A549 (cell line): Measurements from ENCODE around the gene MB21D2. TPM values are rescaled to one million over a fixed set of nuclear protein-coding genes. Genes with fewer than 3 reads are reported as not detected.
A peak's percentile ranks its signal among the peaks of the same experiment; 100 is the strongest.
"Not testable (repeated sequence)": the region's sequence is repeated elsewhere in the genome, so short reads cannot be mapped to it uniquely, and the experiment has no call there.

Experiments
- ATAC-seq, 2 experiments: fragments of 200-7000 bp in 1 of 2; fragments of >200 bp in 1 of 2; cut with Nextera tagmentation in 1 of 2; cut with Tn5 transposase in 1 of 2; 3 replicates each; pipeline versions ENCODE4 v1.8.0 to v1.9.1; 2018 to 2020; ENCODE audit warnings: mild to moderate bottlenecking in 1 of 2, moderate library complexity in 1 of 2
- CTCF ChIA-PET: fragments of 300-600 bp; sonication (Branson Sonifier 250); formaldehyde crosslinking; extraction: SDS; loops from one replicate; lab custom pipeline; 2021; ENCODE audit warnings: antibody characterized with exemption, inconsistent platforms; lab: Yijun Ruan, JAX
- POLR2A ChIA-PET: fragments of 350-600 bp; formaldehyde crosslinking; extraction: SDS; loops from one replicate; lab custom pipeline; 2021; ENCODE audit warnings: antibody characterized with exemption, inconsistent platforms; lab: Yijun Ruan, JAX
- DNase-seq, 2 experiments: peaks; one replicate each; pipeline versions ENCODE4 v3.0.0 to v3.0.0-alpha.2; 2011 to 2016; ENCODE audit warnings: low read depth in 1 of 2, low spot score in 1 of 2
- FAIRE-seq: peaks from 2 replicates; lab custom pipeline; 2011; peaks lifted over from hg19 to GRCh38; lab: Jason Lieb, UNC
- H3K27ac ChIP-seq, 2 experiments: fragments of >200 bp; sonication (Bioruptor Twin); formaldehyde crosslinking; 3 replicates each; pipeline ENCODE4 v1.5.1; 2016 to 2017
- H3K4me1 ChIP-seq: fragments of >200 bp; sonication (Bioruptor Twin); formaldehyde crosslinking; 3 replicates; pipeline ENCODE4 v1.6.1; 2016
- H3K4me2 ChIP-seq: fragments of >200 bp; sonication (Bioruptor Twin); formaldehyde crosslinking; 3 replicates; pipeline ENCODE4 v1.6.1; 2016
- H3K4me3 ChIP-seq: fragments of >200 bp; sonication (Bioruptor Twin); formaldehyde crosslinking; 3 replicates; pipeline ENCODE4 v1.5.1; 2016
- H3K9me3 ChIP-seq: fragments of >200 bp; sonication (Bioruptor Twin); formaldehyde crosslinking; 3 replicates; pipeline ENCODE4 v1.6.1; 2016
- ATOH8 ChIP-seq: fragments of 250-450 bp; sonication (Bioruptor Pico); IDR thresholded peaks from 2 replicates; pipeline ENCODE4 v1.5.0; 2020; ENCODE audit warnings: low read depth, mild to moderate bottlenecking, moderate library complexity
- CBX8 ChIP-seq: fragments of 200-600 bp; sonication (generic); IDR thresholded peaks from 2 replicates; pipeline ENCODE4 v1.6.1; 2016
- FOSL2 ChIP-seq, 2 experiments: fragments of 450-650 bp in 1 of 2; fragments of >200 bp in 1 of 2; sonication (Bioruptor Twin) in 1 of 2; formaldehyde crosslinking; IDR thresholded peaks; 2 replicates each; pipeline versions ENCODE4 v1.5.0 to v1.6.1; 2016 to 2020; ENCODE audit warnings: mild to moderate bottlenecking in 1 of 2, moderate library complexity in 1 of 2
- HOXA7 ChIP-seq: fragments of 250-450 bp; sonication (Bioruptor Pico); IDR thresholded peaks from 2 replicates; pipeline ENCODE4 v1.5.0; 2020; ENCODE audit warnings: mild to moderate bottlenecking, moderate library complexity
- HOXB13 ChIP-seq: fragments of 250-450 bp; sonication (Bioruptor Pico); IDR thresholded peaks from 2 replicates; pipeline ENCODE4 v1.5.0; 2020; ENCODE audit warnings: low read depth, mild to moderate bottlenecking, moderate library complexity
- HOXB5 ChIP-seq: fragments of 250-450 bp; sonication (Bioruptor Pico); IDR thresholded peaks from 2 replicates; pipeline ENCODE4 v1.5.0; 2020; ENCODE audit warnings: mild to moderate bottlenecking, moderate library complexity
- JUN ChIP-seq, 2 experiments: fragments of >200 bp; sonication (Bioruptor Twin); formaldehyde crosslinking; IDR thresholded peaks; 2 replicates in 1 of 2; 3 replicates in 1 of 2; pipeline ENCODE4 v1.6.1; 2016 to 2017
- MAFK ChIP-seq: fragments of 450-650 bp; IDR thresholded peaks from 2 replicates; pipeline ENCODE4 v1.6.1; 2014; ENCODE audit not compliant: partially characterized antibody
- NR3C1 ChIP-seq: fragments of >200 bp; sonication (Bioruptor Twin); formaldehyde crosslinking; IDR thresholded peaks from 3 replicates; pipeline ENCODE4 v1.6.1; 2017
- RAD21 ChIP-seq, 2 experiments: fragments of >200 bp in 1 of 2; sonication (Bioruptor Twin) in 1 of 2; formaldehyde crosslinking in 1 of 2; IDR thresholded peaks in 1 of 2; conservative IDR thresholded peaks in 1 of 2; 2 replicates in 1 of 2; 3 replicates in 1 of 2; pipeline ENCODE4 v1.6.1; 2012 to 2018; ENCODE audit warnings: inconsistent platforms in 1 of 2
- TFCP2L1 ChIP-seq: fragments of 250-450 bp; sonication (Bioruptor Pico); IDR thresholded peaks from 2 replicates; pipeline ENCODE4 v1.5.0; 2021; ENCODE audit warnings: mild to moderate bottlenecking
- TP53 ChIP-seq: fragments of 250-450 bp; sonication (Bioruptor Pico); IDR thresholded peaks from 2 replicates; pipeline ENCODE4 v1.5.0; 2021; ENCODE audit warnings: mild to moderate bottlenecking, moderate library complexity
- ZSCAN20 ChIP-seq: fragments of 250-450 bp; sonication (Bioruptor Pico); IDR thresholded peaks from 2 replicates; pipeline ENCODE4 v1.8.0; 2022; ENCODE audit warnings: mild to moderate bottlenecking, moderate library complexity
- WGBS: methylation state at CpG from one replicate; pipeline ENCODE4 v1.1.6; 2017; ENCODE audit errors: missing lambda C conversion rate; 5-methylcytosine and 5-hydroxymethylcytosine counted together
- polyA plus RNA-seq, 4 experiments: library from polyadenylated mRNA; depleted of rRNA in 3 of 4; stranded (reverse); fragments of >200 nt; fragmentation: RNase III in 1 of 4; extraction: RNeasy Plus Mini Kit Qiagen cat#74134 plus additional on column Dnase treatment in 1 of 4; gene quantifications; 2 replicates in 3 of 4; 3 replicates in 1 of 4; pipeline ENCODE4 v1.2.3, GENCODE V29; 2011 to 2017
- TF ChIP-seq, protein P1 (sequence below): IDR thresholded peaks from 2 replicates; pipeline ENCODE4 v1.6.1; 2012

Gene MB21D2
- polyA plus RNA-seq, 2 of the 4 experiments (the other 2 are of a cell fraction) = 4.8 to 7.5 TPM

- WGBS = 38% methylated on average over 13 of the region's 14 CpGs
- ATAC-seq (peak; percentile 79 to 83), FAIRE-seq (no peak), DNase-seq (peak in 1 of 2 experiments; percentile 52)
- peak overlapping the region; percentile 26 to 66; a peak in 3 of 6 replicates for H3K27ac ChIP-seq
- H3K4me1 ChIP-seq = peaks cover 53% of the 10 kb centered on the region
- ChIA-PET CTCF (interaction anchor here (0.7 to 1.0 kb wide), 3 partner anchors 10 to 34 kb away, joined by 3 to 4 read pairs (median 3); no protein-coding TSS in a partner anchor), POLR2A (no interaction called here)
- H3K4me3 ChIP-seq = no peak overlapping the region
- H3K9me3 ChIP-seq = no peaks in the 10 kb centered on the region
- H3K4me2 ChIP-seq = peak overlapping the region; percentile 66
- no peak for TF ChIP-seq FOSL2 (IDR thresholded peaks at IDR 0.05)
- TF ChIP-seq FOSL2 (CRISPR knock-in tag; IDR thresholded peaks at IDR 0.05) = peak; percentile 40
- no peak for TF ChIP-seq HOXA7 (CRISPR knock-in tag)
- TF ChIP-seq, all 56 proteins: peak for 1
Observed at GRCh38 chr3:192850451-192850981, 67.1 kb downstream of the MB21D2 start.

GRCh38 chr3:192849821-192850220, 67.8 kb downstream of the MB21D2 start:
- H3K4me3 ChIP-seq, FAIRE-seq, DNase-seq, POLR2A ChIA-PET, ATAC-seq, CTCF ChIA-PET, H3K9me3 ChIP-seq: not testable (repeated sequence)
- WGBS = 94% methylated on average over 11 of the region's 11 CpGs
- Histone ChIP-seq H3K4me1 (peaks cover 53% of the 10 kb centered on the region), H3K27ac (peak overlapping the region in 1 of 2 experiments; percentile 66; a peak in 3 of 6 replicates), H3K4me2 (peak overlapping the region; percentile 66)

GRCh38 chr3:192848371-192849233, 69.1 kb downstream of the MB21D2 start:
- no peak for DNase-seq
- WGBS = 94% methylated on average over 11 of the region's 11 CpGs
- Histone ChIP-seq H3K4me2 (peak overlapping the region; percentile 11; the same call in 2 of the 3 replicates), H3K4me1 (peaks cover 53% of the 10 kb centered on the region), H3K4me3 (no peak overlapping the region), H3K27ac (no peak overlapping the region)
- POLR2A ChIA-PET = no interaction called here
- no peak for ATAC-seq
- no peak for TF ChIP-seq HOXA7 (CRISPR knock-in tag)
- TF ChIP-seq, protein P1, sequence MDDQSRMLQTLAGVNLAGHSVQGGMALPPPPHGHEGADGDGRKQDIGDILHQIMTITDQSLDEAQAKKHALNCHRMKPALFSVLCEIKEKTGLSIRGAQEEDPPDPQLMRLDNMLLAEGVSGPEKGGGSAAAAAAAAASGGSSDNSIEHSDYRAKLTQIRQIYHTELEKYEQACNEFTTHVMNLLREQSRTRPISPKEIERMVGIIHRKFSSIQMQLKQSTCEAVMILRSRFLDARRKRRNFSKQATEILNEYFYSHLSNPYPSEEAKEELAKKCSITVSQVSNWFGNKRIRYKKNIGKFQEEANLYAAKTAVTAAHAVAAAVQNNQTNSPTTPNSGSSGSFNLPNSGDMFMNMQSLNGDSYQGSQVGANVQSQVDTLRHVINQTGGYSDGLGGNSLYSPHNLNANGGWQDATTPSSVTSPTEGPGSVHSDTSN = no peak
- no peak for TF ChIP-seq ATOH8
- TF ChIP-seq HOXB5 (CRISPR knock-in tag) = no peak
- no peak for TF ChIP-seq ZSCAN20 (CRISPR knock-in tag)
- TF ChIP-seq CBX8 = no peak
- no peak for TF ChIP-seq JUN (IDR thresholded peaks at IDR 0.05)
- no peak for TF ChIP-seq TFCP2L1 (CRISPR knock-in tag)
- TF ChIP-seq, all 56 proteins: peak for 0
- no peak for FAIRE-seq
- CTCF ChIA-PET = no interaction called here
- no peaks in the 10 kb centered on the region for H3K9me3 ChIP-seq

DNA sequence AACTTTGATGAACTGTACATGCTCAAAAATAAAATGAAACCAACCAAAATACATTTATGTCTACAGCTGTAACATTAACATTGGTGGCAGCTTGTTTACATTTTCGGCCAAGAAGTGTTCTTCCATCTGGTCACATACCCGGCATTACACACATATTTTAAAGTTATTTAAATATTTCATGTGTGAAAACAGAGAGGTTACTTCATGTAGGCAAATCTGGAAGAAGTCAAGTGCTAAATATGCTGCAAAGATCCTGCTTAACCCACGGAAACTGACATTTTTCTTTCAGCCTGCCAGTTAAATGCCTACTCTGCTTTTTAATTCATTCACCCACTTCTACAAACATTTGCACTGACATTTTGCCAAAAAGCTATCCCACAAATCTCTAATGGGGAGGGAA, 69.7 kb downstream of the MB21D2 start:
- peak overlapping the region; percentile 11; the same call in 2 of the 3 replicates for H3K4me2 ChIP-seq
- CTCF ChIA-PET = no interaction called here
- no peak for FAIRE-seq
- POLR2A ChIA-PET = no interaction called here
- no peak for DNase-seq
- 64% methylated on average over 3 of the region's 3 CpGs for WGBS
- H3K4me3 ChIP-seq = no peak overlapping the region
- H3K27ac ChIP-seq = no peak overlapping the region
- H3K9me3 ChIP-seq = no peaks in the 10 kb centered on the region
- peaks cover 51% of the 10 kb centered on the region for H3K4me1 ChIP-seq
- ATAC-seq = no peak
- TF ChIP-seq MAFK = no peak
- no peak for TF ChIP-seq HOXB13 (CRISPR knock-in tag)
- TF ChIP-seq TP53 (CRISPR knock-in tag) = no peak
- no peak for TF ChIP-seq TFCP2L1 (CRISPR knock-in tag)
- no peak for TF ChIP-seq NR3C1
- no peak for TF ChIP-seq RAD21 (conservative IDR thresholded peaks at IDR 0.05 in 1 of 2, IDR thresholded peaks at IDR 0.05 in 1 of 2)
